ENCODE data around the gene RPL36A.

DNA sequence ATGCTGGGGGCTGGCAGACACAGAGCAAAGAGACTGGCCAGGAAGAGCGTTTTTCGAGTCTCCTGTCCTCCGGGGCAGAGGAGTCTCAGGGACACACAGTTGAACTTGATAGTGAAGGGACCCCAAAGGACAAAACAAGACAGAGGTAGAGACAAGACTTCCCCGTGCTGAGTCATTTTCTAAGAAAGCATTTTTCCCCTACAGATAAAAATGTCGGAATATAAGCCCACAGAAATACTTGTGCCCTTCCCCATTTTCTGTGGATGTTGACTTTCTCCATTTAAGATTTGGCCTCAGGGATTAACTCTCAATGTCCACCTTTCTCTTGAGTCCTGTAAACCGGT lies 4.3 kb upstream of the RPL36A start:
- TF ChIP-seq, protein P1, sequence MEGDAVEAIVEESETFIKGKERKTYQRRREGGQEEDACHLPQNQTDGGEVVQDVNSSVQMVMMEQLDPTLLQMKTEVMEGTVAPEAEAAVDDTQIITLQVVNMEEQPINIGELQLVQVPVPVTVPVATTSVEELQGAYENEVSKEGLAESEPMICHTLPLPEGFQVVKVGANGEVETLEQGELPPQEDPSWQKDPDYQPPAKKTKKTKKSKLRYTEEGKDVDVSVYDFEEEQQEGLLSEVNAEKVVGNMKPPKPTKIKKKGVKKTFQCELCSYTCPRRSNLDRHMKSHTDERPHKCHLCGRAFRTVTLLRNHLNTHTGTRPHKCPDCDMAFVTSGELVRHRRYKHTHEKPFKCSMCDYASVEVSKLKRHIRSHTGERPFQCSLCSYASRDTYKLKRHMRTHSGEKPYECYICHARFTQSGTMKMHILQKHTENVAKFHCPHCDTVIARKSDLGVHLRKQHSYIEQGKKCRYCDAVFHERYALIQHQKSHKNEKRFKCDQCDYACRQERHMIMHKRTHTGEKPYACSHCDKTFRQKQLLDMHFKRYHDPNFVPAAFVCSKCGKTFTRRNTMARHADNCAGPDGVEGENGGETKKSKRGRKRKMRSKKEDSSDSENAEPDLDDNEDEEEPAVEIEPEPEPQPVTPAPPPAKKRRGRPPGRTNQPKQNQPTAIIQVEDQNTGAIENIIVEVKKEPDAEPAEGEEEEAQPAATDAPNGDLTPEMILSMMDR (IDR thresholded peaks at IDR 0.05) = no peak
- TF ChIP-seq POLR2A (IDR thresholded peaks at IDR 0.05) = no peak

Measured in body of pancreas (tissue), 4 donors.